Measurements from ENCODE around the gene C16orf89.
A peak's percentile ranks its signal among the peaks of the same experiment; 100 is the strongest.
"Not testable (repeated sequence)": the region's sequence is repeated elsewhere in the genome, so short reads cannot be mapped to it uniquely, and the experiment has no call there.

C16orf89 gene

GRCh38 chr16:5062051-5062450 is 3.7 kb downstream of the C16orf89 start:
- DNase-seq (ENCODE audit: low read depth, low spot score) = no peak

- no peak for DNase-seq (ENCODE audit: low read depth, low spot score)
These were observed 5.6 kb downstream of the C16orf89 start for GRCh38 chr16:5060073-5060641.

- no peak for DNase-seq (ENCODE audit: low read depth, low spot score)
These were observed 6.2 kb downstream of the C16orf89 start for GRCh38 chr16:5059386-5060072.

GRCh38 chr16:5058476-5058875 is 7.3 kb downstream of the C16orf89 start:
- DNase-seq (ENCODE audit: low read depth, low spot score) = no peak

- no peak for DNase-seq (ENCODE audit: low read depth, low spot score)
These were observed 9.4 kb downstream of the C16orf89 start for GRCh38 chr16:5056352-5056751.

GRCh38 chr16:5054876-5055865 is 10.6 kb downstream of the C16orf89 start:
- no peak for DNase-seq (ENCODE audit: low read depth, low spot score)

- no peak for DNase-seq (ENCODE audit: low read depth, low spot score)
These were observed 18.8 kb downstream of the C16orf89 start for GRCh38 chr16:5046914-5047313.

- no peak for DNase-seq (ENCODE audit: low read depth, low spot score)
These were observed 20.1 kb downstream of the C16orf89 start for GRCh38 chr16:5045499-5046115.

- not testable (repeated sequence) for DNase-seq (ENCODE audit: low read depth, low spot score)
These were observed 21.2 kb downstream of the C16orf89 start for GRCh38 chr16:5044581-5044980.

- DNase-seq (ENCODE audit: low read depth, low spot score) = no peak
These were observed 21.7 kb downstream of the C16orf89 start for GRCh38 chr16:5044011-5044540.

GRCh38 chr16:5042574-5043171 is 23.1 kb downstream of the C16orf89 start:
- DNase-seq (ENCODE audit: low read depth, low spot score) = no peak

GRCh38 chr16:5041600-5042133 is 24.1 kb downstream of the C16orf89 start:
- no peak for DNase-seq (ENCODE audit: low read depth, low spot score)

GRCh38 chr16:5040451-5040850 is 25.3 kb downstream of the C16orf89 start:
- no peak for DNase-seq (ENCODE audit: low read depth, low spot score)

GRCh38 chr16:5036228-5037156 is 29.3 kb downstream of the C16orf89 start:
- no peak for DNase-seq (ENCODE audit: low read depth, low spot score)

- no peak for DNase-seq (ENCODE audit: low read depth, low spot score)
These were observed 29.9 kb downstream of the C16orf89 start for GRCh38 chr16:5035909-5036227.

- no peak for DNase-seq (ENCODE audit: low read depth, low spot score)
These were observed 31.6 kb downstream of the C16orf89 start for GRCh38 chr16:5034167-5034523.

GRCh38 chr16:5033256-5034166 is 32.2 kb downstream of the C16orf89 start, which contains the start of gene NAGPA:
NAGPA (minus strand) TSS chr16:5033935; CDS start chr16:5033914, 21 bp downstream.
- DNase-seq (ENCODE audit: low read depth, low spot score) = peak; percentile 57

GRCh38 chr16:5032748-5033167 is 33.0 kb downstream of the C16orf89 start:
- DNase-seq (ENCODE audit: low read depth, low spot score) = no peak

GRCh38 chr16:5031601-5032000 is 34.2 kb downstream of the C16orf89 start:
- DNase-seq (ENCODE audit: low read depth, low spot score) = no peak
